Stomach smooth muscle (tissue), 2 donors: ENCODE measurements around the gene AGBL4.

Experiments
- H3K27ac ChIP-seq: one replicate; pipeline ENCODE4 v1.7.0; 2013; ENCODE audit warnings: mild to moderate bottlenecking, low read length, inconsistent platforms
- H3K27me3 ChIP-seq, 2 donors: one replicate each; pipeline ENCODE4 v1.7.0; 2013; ENCODE audit warnings: low read length in 2 of 2; ENCODE audit not compliant: insufficient read depth in 2 of 2, control insufficient read depth in 1 of 2
- H3K36me3 ChIP-seq, 2 donors: one replicate each; pipeline ENCODE4 v1.7.0; 2013; ENCODE audit warnings: low read length in 2 of 2; ENCODE audit not compliant: control insufficient read depth in 2 of 2, insufficient read depth in 2 of 2
- H3K4me1 ChIP-seq: one replicate; pipeline ENCODE4 v1.7.0; 2013; ENCODE audit warnings: low read length; ENCODE audit not compliant: control insufficient read depth, insufficient read depth
- H3K4me3 ChIP-seq, 2 donors: one replicate each; pipeline ENCODE4 v1.7.0; 2013; ENCODE audit warnings: low read length in 2 of 2
- H3K9ac ChIP-seq, 2 donors: one replicate each; pipeline ENCODE4 v1.7.0; 2013; ENCODE audit warnings: low read length in 2 of 2, mild to moderate bottlenecking in 1 of 2
- H3K9me3 ChIP-seq, 2 donors: one replicate each; pipeline ENCODE4 v1.7.0; 2013; ENCODE audit warnings: low read length in 2 of 2; ENCODE audit not compliant: control insufficient read depth in 2 of 2
- donor health status: healthy.
- donor health status: Pancreatic carcinoma.

Gene AGBL4

DNA sequence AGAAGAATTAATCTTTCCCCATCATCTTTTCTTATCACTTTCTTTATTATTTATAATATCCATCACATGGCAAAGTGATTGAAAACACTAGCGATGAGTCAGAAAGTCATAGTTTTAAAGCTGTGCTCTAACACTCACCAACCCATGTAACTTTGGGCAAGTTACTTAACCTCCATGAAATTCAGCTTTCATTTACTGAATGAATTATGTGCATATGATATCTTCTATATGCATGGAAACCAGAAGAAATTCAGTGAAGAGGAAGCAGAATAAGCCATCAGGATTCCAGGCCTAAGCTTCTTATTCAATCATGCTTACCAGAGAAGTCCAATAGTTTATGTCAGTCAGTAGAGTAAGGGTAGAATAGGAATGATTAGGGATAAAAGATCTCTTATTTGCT lies 300.1 kb downstream of the AGBL4 start:
- no peak overlapping the region for H3K4me3 ChIP-seq
- no peak overlapping the region for H3K9ac ChIP-seq
- no peaks in the 10 kb centered on the region for H3K9me3 ChIP-seq
- no peaks in the 10 kb centered on the region for H3K27me3 ChIP-seq
- no peak overlapping the region for H3K27ac ChIP-seq
- H3K36me3 ChIP-seq = no peaks in the 10 kb centered on the region
- H3K4me1 ChIP-seq = no peaks in the 10 kb centered on the region

DNA sequence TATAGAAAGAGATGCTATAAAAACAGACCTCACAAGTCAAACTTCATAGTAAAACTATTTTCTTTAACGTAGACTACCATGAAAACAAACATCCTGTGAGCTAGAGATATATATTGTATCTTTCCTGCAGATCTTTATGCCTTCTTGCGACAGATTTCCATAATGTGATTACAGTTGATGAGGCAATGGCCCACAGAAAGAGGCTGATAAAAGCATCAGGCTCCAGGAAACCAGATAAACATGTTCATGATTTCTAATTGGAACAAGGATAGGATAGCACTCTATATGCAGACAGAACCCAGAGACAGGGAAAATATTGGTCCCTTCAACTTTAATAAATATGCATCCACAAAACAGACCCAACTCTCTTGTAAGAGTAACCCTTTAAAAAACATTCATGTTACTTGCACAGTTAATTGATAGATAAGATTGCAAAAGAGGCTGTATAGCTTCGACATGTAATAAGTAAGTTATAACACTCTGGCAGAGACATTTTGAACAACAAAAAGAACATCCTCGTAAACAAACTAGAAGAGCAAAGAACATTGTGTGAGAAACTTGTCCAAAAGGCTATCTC lies 329.4 kb downstream of the AGBL4 start:
- Histone ChIP-seq H3K27ac (no peak overlapping the region), H3K36me3 (no peaks in the 10 kb centered on the region), H3K4me1 (no peaks in the 10 kb centered on the region)

DNA sequence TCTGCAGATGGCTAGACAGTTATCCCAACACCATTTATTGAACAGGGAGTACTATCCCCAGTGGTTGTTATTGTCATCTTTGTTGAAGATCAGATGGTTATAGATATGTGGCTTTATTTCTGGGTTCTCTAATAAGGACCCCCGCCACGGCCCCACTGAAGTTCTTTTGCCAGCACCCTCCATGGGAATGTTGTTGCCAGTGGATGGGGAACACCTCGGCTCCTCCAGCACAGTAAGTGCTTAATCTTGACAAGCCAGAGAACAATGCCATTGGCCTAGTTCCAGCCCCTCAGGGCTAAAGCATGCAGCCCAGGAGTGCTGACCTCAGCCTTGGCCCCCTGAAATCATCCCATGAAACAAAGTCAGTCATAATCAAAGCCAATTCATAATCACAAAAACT lies 337.6 kb downstream of the AGBL4 start:
- no peaks in the 10 kb centered on the region for H3K27me3 ChIP-seq
- no peaks in the 10 kb centered on the region for H3K9me3 ChIP-seq
- no peak overlapping the region for H3K4me3 ChIP-seq
- no peaks in the 10 kb centered on the region for H3K4me1 ChIP-seq
- H3K27ac ChIP-seq = no peak overlapping the region
- no peak overlapping the region for H3K9ac ChIP-seq
- no peaks in the 10 kb centered on the region for H3K36me3 ChIP-seq

More for the DNA sequence above, 329.4 kb downstream of the AGBL4 start:
- Histone ChIP-seq H3K4me3 (no peak overlapping the region), H3K9me3 (no peaks in the 10 kb centered on the region), H3K27me3 (no peaks in the 10 kb centered on the region), H3K9ac (no peak overlapping the region)

DNA sequence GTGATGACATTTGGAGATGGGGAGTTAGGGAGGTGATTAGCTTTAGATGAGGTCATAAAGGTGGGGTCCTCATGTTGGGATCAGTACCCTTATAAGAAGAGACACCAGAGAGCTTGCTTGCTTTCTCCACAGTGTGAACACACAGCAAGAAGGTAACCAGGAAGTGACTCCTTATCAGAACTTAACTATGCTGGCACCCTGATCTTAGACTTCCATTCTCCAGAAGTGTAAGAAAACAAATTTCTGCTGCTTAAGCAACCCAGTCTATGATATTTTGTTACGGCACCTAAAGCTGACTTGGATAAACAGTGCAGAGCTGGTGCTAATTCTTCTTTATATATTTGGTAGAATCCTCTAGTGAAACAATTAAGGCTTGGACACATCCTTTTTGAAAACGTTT lies 346.0 kb downstream of the AGBL4 start:
- H3K9ac ChIP-seq = no peak overlapping the region
- H3K27me3 ChIP-seq = no peaks in the 10 kb centered on the region
- H3K4me3 ChIP-seq = no peak overlapping the region

DNA sequence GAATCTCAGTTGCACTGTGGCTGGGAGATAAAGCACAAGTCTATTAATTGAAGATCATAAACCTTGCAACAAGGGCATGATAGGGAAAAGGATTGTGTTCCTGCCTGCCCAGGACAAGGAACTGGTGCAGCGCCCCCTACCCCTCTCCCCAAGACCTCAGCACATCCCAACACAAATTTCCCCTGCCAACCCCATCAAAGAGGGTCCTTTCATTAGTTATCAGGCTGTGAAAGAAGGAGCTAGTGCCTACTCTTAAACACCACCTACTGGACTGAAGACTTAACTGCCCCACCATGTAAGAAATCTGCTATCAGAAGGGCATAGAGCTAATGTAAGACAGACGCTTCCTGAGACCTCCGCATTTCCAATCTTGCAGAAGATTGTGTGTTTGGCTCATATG lies 372.6 kb downstream of the AGBL4 start:
- Histone ChIP-seq H3K4me1 (no peaks in the 10 kb centered on the region), H3K9me3 (peaks cover 4 to 9% of the 10 kb centered on the region in 2 donors), H3K9ac (no peak overlapping the region), H3K27ac (no peak overlapping the region), H3K27me3 (no peaks in the 10 kb centered on the region), H3K4me3 (no peak overlapping the region), H3K36me3 (no peaks in the 10 kb centered on the region)

More for the DNA sequence above, 346.0 kb downstream of the AGBL4 start:
- H3K27ac ChIP-seq = no peak overlapping the region
- H3K9me3 ChIP-seq = no peaks in the 10 kb centered on the region
- H3K36me3 ChIP-seq = no peaks in the 10 kb centered on the region
- no peaks in the 10 kb centered on the region for H3K4me1 ChIP-seq

DNA sequence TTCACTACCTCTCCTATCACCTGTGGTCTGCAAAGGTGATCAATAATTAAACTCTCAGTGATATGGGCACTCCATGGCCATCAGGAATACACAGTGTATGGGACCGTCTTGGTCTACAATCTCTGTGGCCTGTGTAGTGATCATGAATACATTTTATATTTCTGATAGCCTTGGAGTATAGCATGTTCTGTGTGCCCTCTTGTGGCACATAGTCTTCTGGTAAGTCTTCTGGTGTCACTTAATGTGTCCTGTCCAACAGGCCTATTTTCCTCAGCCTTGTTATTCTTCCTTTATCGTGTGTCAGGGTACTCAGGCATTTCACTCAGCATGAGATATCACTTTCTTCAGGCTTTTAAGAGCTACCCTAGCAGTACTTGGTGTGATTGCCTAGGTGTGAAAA lies 393.6 kb downstream of the AGBL4 start:
- no peak overlapping the region for H3K4me3 ChIP-seq

DNA sequence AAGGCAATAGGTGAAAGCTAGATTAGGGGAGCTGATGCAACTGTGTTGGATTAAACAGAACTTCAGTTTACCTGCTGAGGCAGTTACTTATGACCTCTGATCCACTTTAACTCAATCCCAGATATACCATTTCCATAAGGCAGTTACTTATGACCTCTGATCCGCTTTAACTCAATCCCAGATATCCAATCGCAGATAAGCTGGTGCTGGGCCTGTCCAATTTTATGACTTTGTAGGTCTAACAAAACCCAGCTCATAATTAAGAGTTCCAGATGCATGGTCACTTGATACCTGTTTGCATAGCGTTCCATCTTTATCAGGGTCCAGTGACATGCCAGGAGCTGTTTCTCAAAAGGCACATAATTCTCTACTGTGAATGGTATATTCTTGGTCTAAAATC lies 396.0 kb downstream of the AGBL4 start:
- Histone ChIP-seq H3K4me1 (no peaks in the 10 kb centered on the region), H3K27me3 (no peaks in the 10 kb centered on the region), H3K9ac (no peak overlapping the region), H3K9me3 (no peaks in the 10 kb centered on the region), H3K36me3 (no peaks in the 10 kb centered on the region), H3K4me3 (no peak overlapping the region), H3K27ac (no peak overlapping the region)

More for the DNA sequence above, 393.6 kb downstream of the AGBL4 start:
- H3K27ac ChIP-seq = no peak overlapping the region
- no peak overlapping the region for H3K9ac ChIP-seq
- H3K27me3 ChIP-seq = no peaks in the 10 kb centered on the region
- H3K4me1 ChIP-seq = no peaks in the 10 kb centered on the region
- H3K36me3 ChIP-seq = no peaks in the 10 kb centered on the region
- no peaks in the 10 kb centered on the region for H3K9me3 ChIP-seq

DNA sequence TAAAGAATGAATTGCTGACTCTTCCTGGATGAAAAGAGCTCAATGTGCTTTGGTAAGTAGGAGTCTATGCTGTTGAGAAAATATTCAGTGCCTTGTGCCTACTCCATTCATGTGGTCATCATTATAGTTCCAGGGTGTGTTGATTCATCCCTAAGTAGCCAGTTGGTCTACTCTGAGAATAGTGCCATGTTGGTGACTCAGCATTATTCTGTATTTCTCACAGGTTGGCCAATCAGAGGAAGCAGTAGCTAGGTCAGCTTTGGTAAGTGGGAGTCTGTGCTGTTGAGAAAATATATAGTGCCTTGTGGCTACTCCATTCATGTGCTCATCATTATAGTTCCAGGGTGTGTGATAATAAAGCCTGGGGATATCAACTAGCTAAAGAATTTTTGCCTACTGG lies 397.3 kb downstream of the AGBL4 start:
- Histone ChIP-seq H3K27ac (no peak overlapping the region), H3K27me3 (no peaks in the 10 kb centered on the region), H3K9me3 (no peaks in the 10 kb centered on the region), H3K9ac (no peak overlapping the region), H3K36me3 (no peaks in the 10 kb centered on the region), H3K4me3 (no peak overlapping the region), H3K4me1 (no peaks in the 10 kb centered on the region)

DNA sequence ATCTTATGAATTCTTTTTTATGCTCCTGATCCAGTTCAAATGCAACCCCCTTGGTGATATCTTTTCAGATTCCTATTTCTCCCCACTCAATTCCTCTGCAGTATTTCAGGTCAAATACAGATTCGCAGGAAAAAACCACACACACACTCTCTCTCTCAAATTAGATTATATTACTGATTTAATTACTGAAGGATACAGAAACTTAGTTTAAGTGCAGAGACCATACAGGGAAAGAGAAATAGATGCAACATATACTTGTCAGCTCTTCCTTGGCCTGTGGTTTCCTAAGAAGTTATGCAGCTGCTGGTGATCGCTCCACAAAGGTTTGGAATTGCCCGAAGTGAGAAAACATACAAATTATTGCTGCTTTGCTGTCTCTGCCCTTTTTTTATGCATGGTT lies 400.9 kb downstream of the AGBL4 start:
- H3K9me3 ChIP-seq = no peaks in the 10 kb centered on the region
- H3K27ac ChIP-seq = no peak overlapping the region
- H3K4me3 ChIP-seq = no peak overlapping the region
- H3K9ac ChIP-seq = no peak overlapping the region
- H3K4me1 ChIP-seq = no peaks in the 10 kb centered on the region
- no peaks in the 10 kb centered on the region for H3K36me3 ChIP-seq
- H3K27me3 ChIP-seq = no peaks in the 10 kb centered on the region

DNA sequence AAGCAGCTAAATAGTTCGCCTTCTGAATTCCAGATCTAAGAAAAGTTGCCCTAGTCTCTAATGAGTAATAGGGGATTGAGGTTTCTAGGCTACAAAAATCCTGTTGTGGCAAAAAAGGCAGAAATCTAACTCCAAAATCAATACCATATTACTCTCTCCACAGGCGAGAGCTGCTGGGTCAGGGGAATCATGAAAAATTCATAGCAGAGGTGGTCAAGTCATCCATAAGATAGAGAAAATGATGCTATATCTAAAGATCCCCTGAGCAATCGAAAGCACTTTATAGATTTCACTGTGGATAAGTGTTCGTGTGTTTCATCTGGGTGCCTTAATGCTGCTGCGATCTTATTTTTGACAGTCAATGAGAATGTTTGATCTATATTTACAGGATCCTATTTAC lies 417.7 kb downstream of the AGBL4 start:
- H3K4me1 ChIP-seq = no peaks in the 10 kb centered on the region
- no peak overlapping the region for H3K4me3 ChIP-seq
- H3K27ac ChIP-seq = no peak overlapping the region
- no peaks in the 10 kb centered on the region for H3K36me3 ChIP-seq
- peaks cover 0 to 2% of the 10 kb centered on the region in 2 donors for H3K9me3 ChIP-seq
- H3K27me3 ChIP-seq = no peaks in the 10 kb centered on the region
- no peak overlapping the region for H3K9ac ChIP-seq

DNA sequence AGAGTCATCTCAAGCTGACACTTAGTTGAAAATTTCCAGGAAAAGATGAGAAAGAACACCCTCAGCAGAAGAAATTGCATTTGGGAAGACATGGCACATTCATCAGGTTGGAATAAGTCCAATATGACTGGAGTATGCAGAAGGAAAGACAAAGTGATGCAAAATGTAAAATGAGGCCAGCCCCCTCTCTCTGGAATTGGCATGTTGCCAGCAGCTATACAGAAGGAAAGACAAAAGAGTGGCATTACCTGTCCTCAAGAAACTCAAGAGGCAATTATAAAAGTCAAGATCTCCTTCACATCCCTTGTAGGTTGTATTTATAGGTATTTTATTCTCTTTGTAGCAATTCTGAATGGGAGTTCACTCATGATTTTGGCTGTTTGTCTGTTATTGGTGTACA lies 426.3 kb downstream of the AGBL4 start:
- Histone ChIP-seq H3K9me3 (no peaks in the 10 kb centered on the region), H3K4me3 (no peak overlapping the region)

More for the DNA sequence above, 426.3 kb downstream of the AGBL4 start:
- Histone ChIP-seq H3K9ac (no peak overlapping the region), H3K4me1 (no peaks in the 10 kb centered on the region), H3K36me3 (no peaks in the 10 kb centered on the region), H3K27ac (no peak overlapping the region), H3K27me3 (no peaks in the 10 kb centered on the region)
